GM13977 (cell line): ENCODE data around the gene SASH3.

Source experiments
- DNase-seq: peaks from one replicate; pipeline ENCODE4 v3.0.0; 2012; ENCODE audit warnings: low spot score
- CTCF ChIP-seq: IDR thresholded peaks from 2 replicates; pipeline ENCODE4 v1.5.1; 2012; ENCODE audit warnings: mild to moderate bottlenecking, control low read depth; ENCODE audit not compliant: insufficient read depth; ENCODE audit errors: extremely low read depth, missing control alignments
- in situ Hi-C: fragments of 300-500 bp; cut with MboI; formaldehyde crosslinking; loops from one replicate; pipeline ENCODE4 v1.12.0; 2022; ENCODE audit warnings: low sequenced_read_pairs, low pct_unique_long_range_greater_than_20kb, mixed read lengths, inconsistent platforms; ENCODE audit not compliant: unreplicated experiment

SASH3 gene

GRCh38 chrX:129779747-129780146 lies at the start of gene SASH3:
Gene SASH3, plus strand, starts transcription at chrX:129779949. Its CDS starts 149 bp downstream, at chrX:129780098.
- DNase-seq: peak; percentile 43
- in situ Hi-C loops: no loop called here
- TF ChIP-seq CTCF: no peak

- TF ChIP-seq CTCF: no peak
- no peak for DNase-seq
- in situ Hi-C loops: no loop called here
Observed at GRCh38 chrX:129731228-129731627, 48.5 kb upstream of the SASH3 start.

- no peak for TF ChIP-seq CTCF
- DNase-seq: no peak
- in situ Hi-C loops: no loop called here
Observed at GRCh38 chrX:129732857-129733256, 46.9 kb upstream of the SASH3 start.

GRCh38 chrX:129733335-129733734 lies 46.4 kb upstream of the SASH3 start:
- no peak for DNase-seq
- no peak for TF ChIP-seq CTCF
- in situ Hi-C loops: no loop called here

- no peak for DNase-seq
- in situ Hi-C loops: no loop called here
- no peak for TF ChIP-seq CTCF
Observed at GRCh38 chrX:129736491-129736890, 43.3 kb upstream of the SASH3 start.

- no peak for TF ChIP-seq CTCF
- in situ Hi-C loops: no loop called here
- DNase-seq: no peak
Observed at GRCh38 chrX:129737916-129738315, 41.8 kb upstream of the SASH3 start.
